HG03457 (cell line): ENCODE data around the gene GADD45G.

ENCODE experiments used
- ATAC-seq: cut with Tn5 transposase; IDR thresholded peaks from one replicate; pipeline ENCODE4 v1.9.1; 2021; ENCODE audit warnings: moderate number of reproducible peaks; ENCODE audit not compliant: unreplicated experiment

Gene GADD45G

GRCh38 chr9:89608641-89609335 is 4.0 kb downstream of the GADD45G start:
- no peak for ATAC-seq

- ATAC-seq: no peak
Observed at GRCh38 chr9:89609426-89610006, 4.7 kb downstream of the GADD45G start.

- no peak for ATAC-seq
Observed at GRCh38 chr9:89610391-89610925, 5.6 kb downstream of the GADD45G start.

GRCh38 chr9:89611425-89611824 is 6.6 kb downstream of the GADD45G start:
- ATAC-seq: no peak

- no peak for ATAC-seq
Observed at GRCh38 chr9:89612566-89613278, 7.9 kb downstream of the GADD45G start.

GRCh38 chr9:89613912-89614892 is 9.4 kb downstream of the GADD45G start:
- no peak for ATAC-seq

GRCh38 chr9:89615661-89616060 is 10.8 kb downstream of the GADD45G start:
- ATAC-seq: no peak

- ATAC-seq: no peak
Observed at GRCh38 chr9:89616411-89616810, 11.6 kb downstream of the GADD45G start.

GRCh38 chr9:89617978-89618377 is 13.2 kb downstream of the GADD45G start:
- ATAC-seq: no peak

GRCh38 chr9:89619019-89619418 is 14.2 kb downstream of the GADD45G start:
- no peak for ATAC-seq

- ATAC-seq: no peak
Observed at GRCh38 chr9:89619424-89620138, 14.8 kb downstream of the GADD45G start.

- no peak for ATAC-seq
Observed at GRCh38 chr9:89621031-89621430, 16.2 kb downstream of the GADD45G start.

- ATAC-seq: no peak
Observed at GRCh38 chr9:89621676-89622075, 16.9 kb downstream of the GADD45G start.

- ATAC-seq: no peak
Observed at GRCh38 chr9:89622933-89623861, 18.4 kb downstream of the GADD45G start.

GRCh38 chr9:89623925-89624420 is 19.2 kb downstream of the GADD45G start:
- no peak for ATAC-seq

GRCh38 chr9:89625721-89626687 is 21.2 kb downstream of the GADD45G start:
- ATAC-seq: no peak

- ATAC-seq: no peak
Observed at GRCh38 chr9:89626741-89627265, 22.0 kb downstream of the GADD45G start.
